HepG2 (cell line): ENCODE measurements around the gene PADI4.

Source experiments
- ARID4A ChIP-seq: sonication (generic); formaldehyde crosslinking; IDR thresholded peaks from 2 replicates; pipeline ENCODE4 v1.5.0; 2020; ENCODE audit warnings: mild to moderate bottlenecking, missing genetic modification reagents, borderline replicate concordance
- CEBPB ChIP-seq: IDR thresholded peaks from 2 replicates; pipeline ENCODE4 v1.6.1; 2011; ENCODE audit warnings: low read depth, low read length, improper control_type of control experiment, borderline replicate concordance
- HDAC6 ChIP-seq: fragments of 200-600 bp; sonication (generic); IDR thresholded peaks from 2 replicates; pipeline ENCODE4 v1.7.0; 2017; ENCODE audit warnings: mild to moderate bottlenecking, antibody characterized with exemption, low read length, low read depth
- MAFF ChIP-seq: IDR thresholded peaks from 2 replicates; pipeline ENCODE4 v1.6.1; 2011; ENCODE audit warnings: low read depth, low read length, improper control_type of control experiment
- POLR2A ChIP-seq, 2 experiments: IDR thresholded peaks; 2 replicates each; pipeline ENCODE4 v1.6.1; 2011; ENCODE audit warnings: low read depth in 2 of 2, low read length in 2 of 2, mild to moderate bottlenecking in 1 of 2, moderate library complexity in 1 of 2; ENCODE audit not compliant: insufficient read depth in 1 of 2
- PRDM15 ChIP-seq: sonication (generic); formaldehyde crosslinking; IDR thresholded peaks from 2 replicates; pipeline ENCODE4 v1.4.0; 2020; ENCODE audit warnings: missing genetic modification reagents
- SAP130 ChIP-seq: IDR thresholded peaks from 2 replicates; pipeline ENCODE4 v1.6.1; 2016; ENCODE audit warnings: low read depth
- SP4 ChIP-seq: sonication (generic); formaldehyde crosslinking; IDR thresholded peaks from 2 replicates; pipeline ENCODE4 v1.8.1; 2023; ENCODE audit warnings: mild to moderate bottlenecking, missing genetic modification reagents
- TF ChIP-seq, protein P1 (sequence below): sonication (generic); formaldehyde crosslinking; IDR thresholded peaks from 2 replicates; pipeline ENCODE4 v1.5.0; 2020; ENCODE audit warnings: mild to moderate bottlenecking, missing genetic modification reagents, moderate library complexity

DNA sequence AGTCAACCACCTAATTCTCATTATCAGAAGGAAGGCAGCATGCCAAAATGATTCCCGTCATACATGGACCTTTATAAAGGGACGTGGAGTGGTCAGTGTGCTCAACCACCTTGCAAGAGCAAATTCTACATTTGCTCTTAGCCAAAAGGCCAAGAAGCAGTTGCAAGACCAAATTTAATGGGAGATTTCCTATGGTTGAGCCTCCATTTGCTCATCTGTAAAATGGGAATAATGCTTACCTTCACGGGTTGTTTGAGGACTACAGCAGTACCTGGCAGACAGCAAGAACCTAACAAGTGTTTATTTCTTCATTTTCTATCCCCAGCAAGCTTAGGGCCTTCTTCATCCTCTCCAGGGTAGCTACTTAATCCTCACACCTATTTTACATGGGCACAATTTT is 17.4 kb upstream of the PADI4 start:
- no peak for TF ChIP-seq SAP130 (CRISPR knock-in tag)
- no peak for TF ChIP-seq CEBPB
- TF ChIP-seq ARID4A (CRISPR knock-in tag), result no peak
- TF ChIP-seq, protein P1, sequence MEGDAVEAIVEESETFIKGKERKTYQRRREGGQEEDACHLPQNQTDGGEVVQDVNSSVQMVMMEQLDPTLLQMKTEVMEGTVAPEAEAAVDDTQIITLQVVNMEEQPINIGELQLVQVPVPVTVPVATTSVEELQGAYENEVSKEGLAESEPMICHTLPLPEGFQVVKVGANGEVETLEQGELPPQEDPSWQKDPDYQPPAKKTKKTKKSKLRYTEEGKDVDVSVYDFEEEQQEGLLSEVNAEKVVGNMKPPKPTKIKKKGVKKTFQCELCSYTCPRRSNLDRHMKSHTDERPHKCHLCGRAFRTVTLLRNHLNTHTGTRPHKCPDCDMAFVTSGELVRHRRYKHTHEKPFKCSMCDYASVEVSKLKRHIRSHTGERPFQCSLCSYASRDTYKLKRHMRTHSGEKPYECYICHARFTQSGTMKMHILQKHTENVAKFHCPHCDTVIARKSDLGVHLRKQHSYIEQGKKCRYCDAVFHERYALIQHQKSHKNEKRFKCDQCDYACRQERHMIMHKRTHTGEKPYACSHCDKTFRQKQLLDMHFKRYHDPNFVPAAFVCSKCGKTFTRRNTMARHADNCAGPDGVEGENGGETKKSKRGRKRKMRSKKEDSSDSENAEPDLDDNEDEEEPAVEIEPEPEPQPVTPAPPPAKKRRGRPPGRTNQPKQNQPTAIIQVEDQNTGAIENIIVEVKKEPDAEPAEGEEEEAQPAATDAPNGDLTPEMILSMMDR, result no peak
- TF ChIP-seq SP4 (CRISPR knock-in tag), result no peak
- no peak for TF ChIP-seq HDAC6
- TF ChIP-seq POLR2A (IDR thresholded peaks at IDR 0.05; ENCODE audit: insufficient read depth in 1 of 2, low read depth in 2 of 2, low read length in 2 of 2), result no peak
- no peak for TF ChIP-seq MAFF
- TF ChIP-seq PRDM15 (CRISPR knock-in tag), result no peak
